ENCODE data around the gene ITGB1BP1.

GRCh38 chr2:9461079-9461478 is 37.8 kb upstream of the ITGB1BP1 start:
- TF ChIP-seq CTCF (IDR thresholded peaks at IDR 0.05) (no peak), POLR2AphosphoS5 (IDR thresholded peaks at IDR 0.05) (no peak)
